22Rv1 (cell line): Measurements from ENCODE around the gene RAD51B.
"Not testable (repeated sequence)": the region's sequence is repeated elsewhere in the genome, so short reads cannot be mapped to it uniquely, and the experiment has no call there.

Experiments
- H3K27ac ChIP-seq: fragments of 450-650 bp; 2 replicates; pipeline ENCODE4 v1.5.1; 2017
- CTCF ChIP-seq: fragments of 450-650 bp; IDR thresholded peaks from 2 replicates; pipeline ENCODE4 v1.5.1; 2017; ENCODE audit warnings: mild to moderate bottlenecking
- ZFX ChIP-seq: fragments of 450-650 bp; IDR thresholded peaks from 2 replicates; pipeline ENCODE4 v1.6.1; 2017; ENCODE audit warnings: antibody characterized with exemption, borderline replicate concordance

RAD51B gene

GRCh38 chr14:67986131-67986841, 166.7 kb downstream of the RAD51B start:
- TF ChIP-seq ZFX: no peak
- TF ChIP-seq CTCF: no peak

GRCh38 chr14:67987606-67988005, 168.0 kb downstream of the RAD51B start:
- TF ChIP-seq CTCF: no peak
- TF ChIP-seq ZFX: no peak
- H3K27ac ChIP-seq: no peak overlapping the region

More at GRCh38 chr14:67986131-67986841, 166.7 kb downstream of the RAD51B start:
- H3K27ac ChIP-seq: no peak overlapping the region

DNA sequence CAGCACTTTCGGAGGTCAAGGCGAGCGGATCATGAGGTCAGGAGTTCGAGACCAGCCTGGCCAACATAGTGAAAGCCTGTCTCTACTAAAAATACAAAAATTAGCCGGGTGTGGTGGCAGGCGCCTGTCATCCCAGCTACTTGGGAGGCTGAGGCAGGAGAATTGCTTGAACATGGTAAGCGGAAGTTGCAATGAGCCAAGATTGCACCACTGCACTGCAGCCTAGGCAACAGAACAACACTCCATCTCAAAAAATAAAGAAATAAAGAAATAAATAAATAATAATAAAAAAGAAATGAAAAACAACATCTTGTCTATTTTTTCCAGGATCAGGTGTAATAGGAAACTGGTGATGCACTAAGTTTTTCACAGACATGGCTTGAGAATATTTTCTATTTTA, 168.6 kb downstream of the RAD51B start:
- not testable (repeated sequence) for H3K27ac ChIP-seq

GRCh38 chr14:67990576-67990975, 171.0 kb downstream of the RAD51B start:
- TF ChIP-seq ZFX: no peak
- TF ChIP-seq CTCF: no peak
- H3K27ac ChIP-seq: no peak overlapping the region

DNA sequence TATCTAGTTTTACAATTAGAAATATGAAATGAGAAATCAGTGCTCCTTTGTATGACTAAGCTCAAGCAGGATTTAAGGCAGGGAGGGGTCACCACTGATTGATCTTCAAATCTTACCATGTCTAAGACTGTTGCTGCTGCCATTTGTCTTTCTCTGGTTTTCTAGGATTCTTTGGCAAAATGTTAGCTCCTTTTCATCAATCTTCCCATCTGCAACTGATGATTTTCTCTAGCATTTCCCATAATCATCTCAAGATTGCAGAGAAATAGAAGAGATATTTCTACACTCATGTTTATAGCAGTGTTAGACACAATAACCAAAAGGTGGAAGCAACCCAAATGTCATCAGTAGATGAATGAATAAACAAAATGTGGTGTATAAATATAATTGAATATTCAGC, 175.0 kb downstream of the RAD51B start:
- no peak for TF ChIP-seq ZFX
- no peak for TF ChIP-seq CTCF
- H3K27ac ChIP-seq: no peak overlapping the region

GRCh38 chr14:67996235-67996634, 176.7 kb downstream of the RAD51B start:
- TF ChIP-seq CTCF (no peak), ZFX (no peak)
- H3K27ac ChIP-seq: no peak overlapping the region

DNA sequence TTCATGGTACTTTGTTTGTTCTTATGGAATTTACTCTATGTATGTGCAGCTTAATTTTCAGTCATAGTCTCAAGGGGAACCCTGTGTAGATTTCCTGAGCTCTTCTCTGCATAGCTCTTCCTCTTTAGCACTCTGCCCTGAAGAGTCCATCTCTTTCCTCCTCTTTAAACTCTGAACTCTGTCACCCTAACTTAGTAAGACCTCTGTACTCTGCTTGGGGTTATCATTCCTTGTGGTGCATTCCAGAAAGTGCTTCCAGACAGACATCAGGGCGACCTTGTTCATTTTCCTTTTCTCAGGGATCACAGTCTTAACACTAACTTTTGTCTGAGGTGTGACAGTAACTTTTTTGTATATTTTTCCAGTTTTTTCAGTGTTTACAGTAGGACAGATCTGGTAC, 179.3 kb downstream of the RAD51B start:
- H3K27ac ChIP-seq: no peak overlapping the region
- TF ChIP-seq ZFX (no peak), CTCF (no peak)

- TF ChIP-seq CTCF: no peak
- TF ChIP-seq ZFX: no peak
- H3K27ac ChIP-seq: no peak overlapping the region
Measured at GRCh38 chr14:67999290-67999689, 179.7 kb downstream of the RAD51B start.
